NCI-H2107 treated with DMSO at 0.1 percent for 48 hours (cell line): ENCODE results near the gene KIRREL3.

ENCODE experiments used
- DNase-seq: peaks from one replicate; lab custom pipeline; 2025; ENCODE audit not compliant: unreplicated experiment; lab: John Stamatoyannopoulos, UW

The KIRREL3 gene

DNA sequence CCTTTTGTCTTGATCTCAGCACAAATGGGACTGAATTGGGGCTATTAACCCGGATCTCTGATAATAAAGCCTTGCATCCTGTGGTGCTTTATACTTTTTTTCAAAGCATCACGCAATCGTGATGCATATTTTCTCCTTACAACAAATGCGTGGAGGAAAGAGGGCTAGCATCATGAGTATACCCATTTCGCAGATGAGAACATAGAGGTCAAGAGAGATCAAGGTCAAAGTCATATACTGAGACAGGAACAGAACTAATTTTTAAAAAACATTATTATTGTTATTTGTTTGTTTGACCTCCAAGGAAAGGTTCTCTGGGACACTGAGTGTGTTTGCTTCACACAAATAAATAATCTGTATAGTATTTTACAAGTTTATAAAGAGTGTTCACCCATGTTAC, 453.9 kb downstream of the KIRREL3 start:
- DNase-seq: no peak

DNA sequence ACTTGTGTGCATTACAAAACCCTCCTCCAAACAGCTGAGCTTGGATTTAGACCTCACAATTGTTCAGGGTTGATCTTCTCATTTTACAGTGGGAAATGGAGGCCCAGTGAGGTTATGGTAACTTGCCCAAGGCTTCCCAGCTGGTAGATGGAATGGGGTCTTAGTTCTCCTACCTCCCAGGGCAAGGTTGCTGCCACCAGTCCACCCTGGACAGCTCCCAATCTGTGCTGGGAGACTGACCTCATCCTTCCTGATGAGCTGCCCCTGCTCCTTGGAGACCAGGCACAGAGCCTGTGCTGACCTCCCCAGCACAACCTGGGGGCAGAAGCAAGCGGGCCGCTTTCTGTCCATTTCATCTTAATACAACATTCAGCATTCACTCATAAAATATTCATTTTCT, 454.4 kb downstream of the KIRREL3 start:
- no peak for DNase-seq

DNA sequence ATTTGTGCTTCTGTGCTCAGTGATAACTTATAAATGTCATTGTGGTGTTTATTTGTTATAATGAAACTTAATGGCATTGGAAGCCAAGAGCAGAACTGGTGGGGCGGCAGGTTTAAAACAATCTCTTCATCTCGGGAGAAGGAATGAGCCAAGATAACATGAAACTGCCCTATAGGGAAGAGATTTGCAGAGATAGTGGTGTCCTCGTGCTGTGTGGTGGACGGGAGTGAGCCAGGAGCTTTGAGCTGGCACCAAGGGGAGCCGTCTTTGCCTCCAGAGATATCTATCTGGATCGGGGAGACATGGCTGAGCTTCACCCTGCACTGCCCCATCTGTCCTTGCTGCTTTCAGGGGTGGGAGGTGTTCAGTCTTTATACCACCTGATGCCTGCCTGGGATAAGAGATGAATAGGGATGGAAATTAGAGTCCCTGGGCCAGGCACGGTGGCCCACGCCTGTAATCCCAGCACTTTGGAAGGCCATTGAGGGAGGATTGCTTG, 455.5 kb downstream of the KIRREL3 start:
- DNase-seq: no peak

GRCh38 chr11:126544108-126545056, 456.2 kb downstream of the KIRREL3 start:
- DNase-seq: peak; percentile 82

DNA sequence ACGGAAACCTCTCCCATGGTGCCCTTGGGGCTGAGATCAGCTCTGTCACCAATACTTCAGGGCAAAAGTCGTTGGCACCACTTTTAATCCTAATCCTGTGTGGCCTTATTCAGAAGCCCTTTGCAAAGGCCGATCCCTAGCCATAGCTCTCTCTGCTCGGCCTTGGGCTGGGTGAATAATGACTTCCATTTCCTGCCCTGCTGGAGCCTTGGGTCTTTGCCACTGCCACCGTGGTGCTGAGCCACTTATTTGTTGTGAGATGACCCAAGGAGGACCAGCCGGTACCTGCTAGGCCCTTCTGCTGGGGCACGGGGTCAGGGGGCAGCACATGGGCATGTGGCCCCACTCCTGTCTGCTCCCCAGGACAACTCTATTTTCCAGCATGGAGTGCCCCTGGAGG, 456.9 kb downstream of the KIRREL3 start:
- DNase-seq: no peak

GRCh38 chr11:126542334-126543015, 458.1 kb downstream of the KIRREL3 start:
- no peak for DNase-seq

- DNase-seq: no peak
These were observed 462.5 kb downstream of the KIRREL3 start for GRCh38 chr11:126538071-126538470.

DNA sequence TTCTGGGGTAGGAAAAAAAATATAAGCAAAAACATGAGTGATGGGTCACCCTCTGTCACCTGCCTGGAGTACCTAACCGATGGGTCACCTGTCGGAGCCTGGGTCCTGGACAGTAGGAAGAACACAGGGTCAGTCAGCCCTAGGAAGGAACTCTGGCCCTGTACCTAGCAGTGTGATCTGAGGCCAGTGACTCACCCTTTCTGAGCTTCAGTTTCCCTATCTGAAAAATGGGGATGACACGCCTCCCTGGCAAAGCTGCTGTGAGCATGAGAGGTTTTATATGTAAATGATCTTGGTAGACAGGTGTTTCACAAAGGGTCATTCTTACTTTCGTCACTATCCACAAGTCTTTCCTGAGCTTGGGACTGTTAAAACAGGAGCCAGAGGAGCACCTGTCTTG, 463.1 kb downstream of the KIRREL3 start:
- no peak for DNase-seq

- DNase-seq: no peak
These were observed 466.3 kb downstream of the KIRREL3 start for GRCh38 chr11:126534141-126534805.

DNA sequence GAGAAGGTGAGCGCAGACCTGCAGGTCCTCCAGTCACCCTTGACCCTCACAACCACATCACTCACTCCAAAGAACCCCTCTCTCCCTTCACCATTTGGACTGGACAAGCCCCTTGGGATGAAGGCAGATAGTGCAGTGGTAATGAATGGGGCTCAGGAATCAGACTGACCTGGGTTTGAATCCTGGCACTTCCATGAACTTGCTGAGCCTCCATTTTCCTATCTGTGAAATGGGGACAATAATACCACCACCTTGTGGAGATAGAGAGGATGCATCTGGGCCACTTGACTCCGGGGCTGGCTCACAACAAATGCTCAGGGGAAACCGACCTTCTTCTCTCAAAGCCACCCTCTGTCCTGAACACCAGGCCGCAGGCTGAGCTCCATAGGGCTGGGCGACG, 467.0 kb downstream of the KIRREL3 start:
- DNase-seq: no peak

DNA sequence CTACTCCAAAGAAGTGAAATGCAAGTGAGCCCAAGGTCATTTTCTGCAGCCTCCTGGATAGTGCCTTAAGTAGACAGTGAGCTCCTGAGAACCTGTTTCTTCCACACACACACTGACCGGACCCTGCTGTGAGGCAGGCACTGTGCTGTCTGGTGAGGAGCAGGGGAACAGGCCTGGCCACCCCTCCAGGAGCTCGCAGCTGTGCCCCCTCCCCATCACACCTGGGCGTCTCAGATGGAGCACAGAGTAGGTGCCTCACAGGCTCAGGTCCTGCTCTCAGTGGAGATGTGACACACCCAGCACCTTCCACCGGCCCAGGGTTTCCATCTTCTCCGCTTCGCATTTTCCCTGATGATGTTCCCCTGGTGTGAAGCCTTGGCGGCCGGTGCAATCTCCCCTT, 470.2 kb downstream of the KIRREL3 start:
- DNase-seq: no peak

GRCh38 chr11:126529037-126529436, 471.5 kb downstream of the KIRREL3 start:
- no peak for DNase-seq

- no peak for DNase-seq
These were observed 472.5 kb downstream of the KIRREL3 start for GRCh38 chr11:126528075-126528474.

DNA sequence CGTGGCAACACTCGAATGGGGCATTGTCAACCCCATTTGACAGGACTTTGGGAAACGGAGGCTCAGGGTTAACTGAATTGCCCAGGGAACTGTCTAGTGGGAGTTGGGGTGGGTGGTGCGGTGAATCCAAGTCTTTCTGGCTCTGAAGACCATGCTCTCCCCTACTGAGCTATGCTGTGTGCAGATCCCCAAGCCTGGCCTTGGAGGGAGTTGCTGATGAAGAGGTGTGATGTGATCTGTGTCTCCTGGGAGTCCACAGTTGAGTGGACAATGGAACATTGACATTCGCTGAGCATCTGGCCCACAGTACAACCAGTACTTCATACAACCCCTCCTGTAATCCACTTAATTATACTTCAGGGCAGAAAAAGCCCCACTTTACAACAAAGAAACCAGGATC, 472.9 kb downstream of the KIRREL3 start:
- no peak for DNase-seq

- DNase-seq: no peak
These were observed 474.1 kb downstream of the KIRREL3 start for GRCh38 chr11:126526471-126526870.

DNA sequence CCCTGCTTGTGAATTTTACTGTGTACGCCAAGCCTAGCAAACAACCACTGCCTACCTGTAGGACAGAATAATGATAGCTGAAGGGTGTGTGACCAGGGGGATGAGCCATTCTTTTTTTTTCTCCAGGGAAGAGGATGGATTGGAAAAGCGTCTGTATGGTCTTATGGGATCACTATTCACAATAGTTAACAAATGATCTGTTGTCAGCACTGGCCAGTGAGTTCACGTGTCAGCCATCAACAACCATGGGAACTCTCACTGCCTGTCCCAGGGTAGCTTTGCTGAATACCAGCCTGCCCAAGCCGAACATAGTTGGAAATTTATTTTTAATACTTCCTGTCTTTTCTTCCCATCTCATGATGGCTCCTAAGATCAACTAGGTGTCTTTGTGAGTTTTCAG, 474.9 kb downstream of the KIRREL3 start:
- DNase-seq: no peak

DNA sequence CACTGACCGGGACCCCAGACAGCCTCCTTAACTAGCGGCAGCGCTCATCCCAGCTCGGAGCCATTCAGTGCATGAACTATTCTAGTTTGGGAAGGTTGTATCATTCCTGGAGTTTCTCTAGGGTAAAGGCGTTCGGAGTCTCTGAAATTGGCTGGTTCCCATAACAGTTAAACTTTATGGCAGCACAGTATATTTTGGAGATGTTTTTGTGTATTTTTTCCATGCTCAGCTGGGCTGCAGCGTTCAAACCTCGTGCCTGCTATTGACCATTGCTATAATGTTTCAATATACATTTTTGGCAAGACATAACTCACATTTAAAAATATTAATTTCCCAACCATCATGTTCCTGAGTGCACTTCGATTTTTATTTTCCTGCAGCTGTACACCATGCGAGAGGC, 475.4 kb downstream of the KIRREL3 start:
- DNase-seq: no peak

GRCh38 chr11:126523441-126524205, 476.9 kb downstream of the KIRREL3 start:
- DNase-seq: no peak

DNA sequence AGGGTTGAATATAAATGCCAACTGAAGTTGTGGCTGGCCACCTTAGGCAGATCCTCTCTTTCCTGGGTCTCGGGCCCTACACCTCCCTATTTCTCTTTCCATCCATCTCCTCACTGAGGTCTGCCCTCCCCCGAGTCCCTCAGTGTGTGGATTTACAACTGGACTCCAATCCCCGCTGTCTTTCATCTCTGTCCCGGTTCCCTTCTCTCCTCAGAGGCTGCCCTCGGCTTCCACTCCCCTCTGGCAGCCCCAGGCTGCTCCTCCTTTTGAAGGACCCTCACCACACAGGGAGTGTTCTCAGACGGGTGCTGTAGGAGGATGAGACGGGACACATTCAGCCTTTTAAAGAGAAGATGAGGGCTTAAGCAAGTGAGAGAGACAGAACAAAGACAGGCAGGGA, 478.0 kb downstream of the KIRREL3 start:
- no peak for DNase-seq

GRCh38 chr11:126522152-126522551, 478.4 kb downstream of the KIRREL3 start:
- DNase-seq: no peak

DNA sequence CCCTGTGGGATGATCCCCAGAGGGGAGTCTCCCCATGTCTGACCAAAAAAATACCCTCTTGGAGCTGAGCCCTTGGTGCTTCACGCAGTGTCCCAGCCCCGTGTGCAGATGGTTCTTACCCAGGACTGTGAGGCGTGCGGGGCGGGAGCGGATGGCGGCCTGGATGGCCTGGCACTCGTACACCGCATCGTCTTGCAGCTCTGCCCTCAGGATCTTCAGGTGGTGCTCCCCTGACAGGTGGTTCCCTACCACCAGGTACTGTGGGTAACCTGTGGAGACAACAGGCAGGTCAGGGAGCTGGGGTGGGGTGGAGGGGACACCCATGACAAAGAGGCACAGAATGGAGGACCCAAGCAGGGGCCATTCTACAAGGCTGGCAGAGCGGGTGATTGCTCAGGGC, 479.4 kb downstream of the KIRREL3 start:
- DNase-seq: no peak
